GM23338 (cell line): ENCODE results near the gene SPI1. TPM values are rescaled to one million over a fixed set of nuclear protein-coding genes. Genes with fewer than 3 reads are reported as not detected.

Experiments used
- ATAC-seq: fragments of 200-7000 bp; cut with Tn5 transposase; 3 replicates; pipeline ENCODE4 v1.9.1; 2020
- DNase-seq: peaks from one replicate; pipeline ENCODE4 v3.0.0-alpha.2; 2015; ENCODE audit warnings: low spot score
- H2AFZ ChIP-seq: fragments of 200-600 bp; sonication (generic); 2 replicates; pipeline ENCODE4 v1.8.0; 2016; ENCODE audit warnings: antibody characterized with exemption, mild to moderate bottlenecking, moderate library complexity
- H3F3A ChIP-seq: fragments of 200-600 bp; sonication (generic); replicated peaks from 2 replicates; pipeline ENCODE4 v1.8.0; 2017; ENCODE audit warnings: antibody characterized with exemption, mixed run types, low read depth
- H3K27ac ChIP-seq: fragments of 200-600 bp; sonication (generic); 2 replicates; pipeline ENCODE4 v1.6.1; 2016; ENCODE audit warnings: low read depth
- H3K27me3 ChIP-seq: fragments of 200-600 bp; sonication (generic); 2 replicates; pipeline ENCODE4 v1.8.0; 2016; ENCODE audit warnings: mild to moderate bottlenecking, mixed run types, moderate library complexity; ENCODE audit not compliant: insufficient read depth
- H3K36me3 ChIP-seq: fragments of 200-600 bp; sonication (generic); 2 replicates; pipeline ENCODE4 v1.8.0; 2016; ENCODE audit warnings: mild to moderate bottlenecking; ENCODE audit not compliant: insufficient read depth
- H3K4me1 ChIP-seq: fragments of 200-600 bp; sonication (generic); 2 replicates; pipeline ENCODE4 v1.8.0; 2016; ENCODE audit warnings: mild to moderate bottlenecking, moderate library complexity; ENCODE audit not compliant: insufficient read depth
- H3K4me2 ChIP-seq: fragments of 200-600 bp; sonication (generic); 2 replicates; pipeline ENCODE4 v1.7.1; 2017; ENCODE audit warnings: mixed run types
- H3K4me3 ChIP-seq: fragments of 200-600 bp; sonication (generic); 2 replicates; pipeline ENCODE4 v1.6.1; 2016; ENCODE audit warnings: mixed run types
- H3K79me2 ChIP-seq: fragments of 200-600 bp; sonication (generic); replicated peaks from 2 replicates; pipeline ENCODE4 v1.8.0; 2017; ENCODE audit warnings: mild to moderate bottlenecking; ENCODE audit not compliant: insufficient read depth
- H3K9me2 ChIP-seq: fragments of 200-600 bp; sonication (generic); 2 replicates; pipeline ENCODE4 v1.8.0; 2017; ENCODE audit not compliant: insufficient read depth
- H4K20me1 ChIP-seq: fragments of 200-600 bp; sonication (generic); replicated peaks from 2 replicates; pipeline ENCODE4 v1.8.0; 2017; ENCODE audit warnings: mild to moderate bottlenecking; ENCODE audit not compliant: insufficient read depth
- H3K27ac Mint-ChIP-seq: 2 replicates; pipeline ENCODE4 v1.8.0; 2020; ENCODE audit warnings: inconsistent platforms, mild to moderate bottlenecking, moderate library complexity, mixed read lengths
- H3K27me3 Mint-ChIP-seq: 3 replicates; pipeline ENCODE4 v1.8.0; 2022; ENCODE audit warnings: low read depth, mild to moderate bottlenecking, moderate library complexity, mixed read lengths, inconsistent platforms; ENCODE audit not compliant: insufficient read depth, poor library complexity
- H3K36me3 Mint-ChIP-seq: 3 replicates; pipeline ENCODE4 v1.8.0; 2021; ENCODE audit warnings: low read depth, mild to moderate bottlenecking, inconsistent platforms, moderate library complexity, mixed read lengths
- H3K4me1 Mint-ChIP-seq: 3 replicates; pipeline ENCODE4 v1.8.0; 2020; ENCODE audit warnings: mild to moderate bottlenecking, inconsistent platforms, mixed read lengths
- H3K4me3 Mint-ChIP-seq: 3 replicates; pipeline ENCODE4 v1.8.0; 2021; ENCODE audit warnings: moderate library complexity, mild to moderate bottlenecking, inconsistent platforms, mixed read lengths
- H3K9me3 Mint-ChIP-seq: 3 replicates; pipeline ENCODE4 v1.8.0; 2020; ENCODE audit warnings: moderate library complexity, mild to moderate bottlenecking, inconsistent platforms, mixed read lengths
- CREB1 ChIP-seq: fragments of 250-450 bp; sonication (Bioruptor Pico); IDR thresholded peaks from 2 replicates; pipeline ENCODE4 v1.5.0; 2020; ENCODE audit warnings: low read depth, mild to moderate bottlenecking, moderate library complexity
- CTCF ChIP-seq, 2 experiments: fragments of 200-600 bp in 1 of 2; sonication (generic) in 1 of 2; conservative IDR thresholded peaks; 2 replicates each; pipeline versions ENCODE4 v1.5.1 to v1.6.1; 2016 to 2017; ENCODE audit warnings: antibody characterized with exemption in 2 of 2, low read depth in 2 of 2, mild to moderate bottlenecking in 2 of 2, moderate library complexity in 1 of 2
- ETS1 ChIP-seq: IDR thresholded peaks from 2 replicates; pipeline ENCODE4 v1.6.1; 2016; ENCODE audit warnings: antibody characterized with exemption
- EZH2phosphoT487 ChIP-seq: fragments of 200-600 bp; sonication (generic); IDR thresholded peaks from one replicate; pipeline ENCODE4 v1.8.1; 2018; ENCODE audit warnings: antibody characterized with exemption; ENCODE audit not compliant: unreplicated experiment
- JUNB ChIP-seq: IDR thresholded peaks from one replicate; pipeline ENCODE4 v1.6.1; 2016; ENCODE audit warnings: antibody characterized with exemption; ENCODE audit not compliant: unreplicated experiment
- POLR2AphosphoS5 ChIP-seq: IDR thresholded peaks from 2 replicates; pipeline ENCODE4 v1.6.1; 2016; ENCODE audit warnings: antibody characterized with exemption, low read depth
- REST ChIP-seq: IDR thresholded peaks from one replicate; pipeline ENCODE4 v1.6.1; 2018; ENCODE audit warnings: antibody characterized with exemption; ENCODE audit not compliant: unreplicated experiment
- STAT1 ChIP-seq: IDR thresholded peaks from one replicate; pipeline ENCODE4 v1.6.1; 2016; ENCODE audit warnings: antibody characterized with exemption; ENCODE audit not compliant: unreplicated experiment
- ZNF114 ChIP-seq: fragments of 250-450 bp; sonication (Bioruptor Pico); IDR thresholded peaks from 2 replicates; pipeline ENCODE4 v1.5.0; 2020; ENCODE audit warnings: mild to moderate bottlenecking, moderate library complexity
- ZNF331 ChIP-seq: fragments of 250-450 bp; sonication (Bioruptor Pico); IDR thresholded peaks from 2 replicates; pipeline ENCODE4 v1.5.0; 2020; ENCODE audit warnings: low read depth, mild to moderate bottlenecking, moderate library complexity
- ZNF462 ChIP-seq: fragments of 250-450 bp; sonication (Bioruptor Pico); IDR thresholded peaks from 2 replicates; pipeline ENCODE4 v1.5.0; 2020; ENCODE audit warnings: mild to moderate bottlenecking, moderate library complexity
- polyA plus RNA-seq: library from polyadenylated mRNA; unstranded; fragments of >200 nt; fragmentation: Nextera tagmentation; extraction: Ambion mirVana; gene quantifications from 2 replicates; pipeline ENCODE4 v1.2.1, GENCODE V29; 2016
- total RNA-seq: library from RNA; depleted of rRNA; stranded (reverse); fragments of >200 nt; shearing (Covaris generic); gene quantifications from 2 replicates; pipeline ENCODE4 v1.2.3, GENCODE V29; 2014

SPI1 gene
- total and polyA plus RNA-seq, 2 experiments from 2014 or later = 0.23 TPM; not detected in 1

GRCh38 chr11:47366020-47366490 is 12.3 kb downstream of the SPI1 start:
- Histone ChIP-seq H3K27ac (no peak overlapping the region), H3K9me2 (no peaks in the 10 kb centered on the region), H3K27me3 (no peaks in the 10 kb centered on the region), H4K20me1 (no peaks in the 10 kb centered on the region), H3K4me2 (no peak overlapping the region), H3K4me3 (no peak overlapping the region), H3K4me1 (no peaks in the 10 kb centered on the region), H3F3A (0 out of 2 replicates have a peak, but pooled peaks cover 3% of the 10 kb centered on the region), H3K36me3 (no peaks in the 10 kb centered on the region), H2AFZ (no peak overlapping the region), H3K79me2 (no peaks in the 10 kb centered on the region)
- Mint-ChIP-seq H3K36me3 (no peaks in the 10 kb centered on the region), H3K4me3 (no peak overlapping the region), H3K27me3 (peaks cover 2% of the 10 kb centered on the region), H3K4me1 (no peaks in the 10 kb centered on the region), H3K27ac (no peak overlapping the region), H3K9me3 (no peaks in the 10 kb centered on the region; the same call in 2 of the 3 replicates)
- DNase-seq (no peak), ATAC-seq (no peak)
- TF ChIP-seq POLR2AphosphoS5 (no peak), STAT1 (no peak), ETS1 (no peak), ZNF462 (CRISPR knock-in tag) (no peak), ZNF114 (CRISPR knock-in tag) (no peak), REST (no peak), JUNB (no peak), EZH2phosphoT487 (no peak), ZNF331 (no peak), CTCF (conservative IDR thresholded peaks at IDR 0.05; ENCODE audit: low read depth in 2 of 2) (no peak), CREB1 (CRISPR knock-in tag) (no peak)
